ENCODE results near the gene SPTBN4.

DNA sequence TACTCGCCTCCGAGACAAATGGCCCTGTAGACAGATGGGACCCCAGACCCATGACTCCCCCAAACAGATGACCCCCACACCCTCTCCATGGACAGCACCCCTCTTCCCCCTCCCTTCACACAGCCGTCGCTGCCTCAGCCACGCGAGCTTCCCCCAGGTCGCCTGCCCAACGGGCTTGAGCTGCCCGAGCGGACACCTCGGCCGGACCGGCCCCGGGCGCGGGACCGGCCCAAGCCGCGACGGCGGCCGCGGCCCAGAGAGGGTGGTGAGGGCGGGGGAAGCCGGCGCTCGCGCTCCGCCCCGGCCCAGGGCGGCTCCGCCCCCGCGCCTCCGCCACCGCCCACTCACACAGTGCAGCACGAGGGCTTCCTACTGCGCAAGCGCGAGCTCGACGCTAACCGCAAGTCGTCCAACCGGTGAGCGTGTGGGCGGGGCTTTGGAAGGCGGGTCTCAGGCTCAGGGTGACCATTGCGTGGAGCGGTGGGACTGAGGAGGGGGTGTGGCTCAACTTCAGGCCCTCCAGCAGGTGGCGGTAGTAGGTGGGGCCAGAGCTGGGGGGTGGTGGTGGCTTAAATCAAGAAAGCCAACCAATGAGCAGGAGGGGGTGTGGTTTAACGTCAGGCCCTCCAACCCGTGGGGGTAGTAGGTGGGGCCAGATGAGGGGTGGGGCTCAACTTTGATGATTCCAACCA lies 103.7 kb downstream of the SPTBN4 start:
- no peak for TF ChIP-seq POLR2AphosphoS5 (IDR thresholded peaks at IDR 0.05; ENCODE audit: low read depth)
- TF ChIP-seq, protein P1, sequence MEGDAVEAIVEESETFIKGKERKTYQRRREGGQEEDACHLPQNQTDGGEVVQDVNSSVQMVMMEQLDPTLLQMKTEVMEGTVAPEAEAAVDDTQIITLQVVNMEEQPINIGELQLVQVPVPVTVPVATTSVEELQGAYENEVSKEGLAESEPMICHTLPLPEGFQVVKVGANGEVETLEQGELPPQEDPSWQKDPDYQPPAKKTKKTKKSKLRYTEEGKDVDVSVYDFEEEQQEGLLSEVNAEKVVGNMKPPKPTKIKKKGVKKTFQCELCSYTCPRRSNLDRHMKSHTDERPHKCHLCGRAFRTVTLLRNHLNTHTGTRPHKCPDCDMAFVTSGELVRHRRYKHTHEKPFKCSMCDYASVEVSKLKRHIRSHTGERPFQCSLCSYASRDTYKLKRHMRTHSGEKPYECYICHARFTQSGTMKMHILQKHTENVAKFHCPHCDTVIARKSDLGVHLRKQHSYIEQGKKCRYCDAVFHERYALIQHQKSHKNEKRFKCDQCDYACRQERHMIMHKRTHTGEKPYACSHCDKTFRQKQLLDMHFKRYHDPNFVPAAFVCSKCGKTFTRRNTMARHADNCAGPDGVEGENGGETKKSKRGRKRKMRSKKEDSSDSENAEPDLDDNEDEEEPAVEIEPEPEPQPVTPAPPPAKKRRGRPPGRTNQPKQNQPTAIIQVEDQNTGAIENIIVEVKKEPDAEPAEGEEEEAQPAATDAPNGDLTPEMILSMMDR (IDR thresholded peaks at IDR 0.05; ENCODE audit: insufficient read depth, low read length): no peak
- TF ChIP-seq, protein P2, sequence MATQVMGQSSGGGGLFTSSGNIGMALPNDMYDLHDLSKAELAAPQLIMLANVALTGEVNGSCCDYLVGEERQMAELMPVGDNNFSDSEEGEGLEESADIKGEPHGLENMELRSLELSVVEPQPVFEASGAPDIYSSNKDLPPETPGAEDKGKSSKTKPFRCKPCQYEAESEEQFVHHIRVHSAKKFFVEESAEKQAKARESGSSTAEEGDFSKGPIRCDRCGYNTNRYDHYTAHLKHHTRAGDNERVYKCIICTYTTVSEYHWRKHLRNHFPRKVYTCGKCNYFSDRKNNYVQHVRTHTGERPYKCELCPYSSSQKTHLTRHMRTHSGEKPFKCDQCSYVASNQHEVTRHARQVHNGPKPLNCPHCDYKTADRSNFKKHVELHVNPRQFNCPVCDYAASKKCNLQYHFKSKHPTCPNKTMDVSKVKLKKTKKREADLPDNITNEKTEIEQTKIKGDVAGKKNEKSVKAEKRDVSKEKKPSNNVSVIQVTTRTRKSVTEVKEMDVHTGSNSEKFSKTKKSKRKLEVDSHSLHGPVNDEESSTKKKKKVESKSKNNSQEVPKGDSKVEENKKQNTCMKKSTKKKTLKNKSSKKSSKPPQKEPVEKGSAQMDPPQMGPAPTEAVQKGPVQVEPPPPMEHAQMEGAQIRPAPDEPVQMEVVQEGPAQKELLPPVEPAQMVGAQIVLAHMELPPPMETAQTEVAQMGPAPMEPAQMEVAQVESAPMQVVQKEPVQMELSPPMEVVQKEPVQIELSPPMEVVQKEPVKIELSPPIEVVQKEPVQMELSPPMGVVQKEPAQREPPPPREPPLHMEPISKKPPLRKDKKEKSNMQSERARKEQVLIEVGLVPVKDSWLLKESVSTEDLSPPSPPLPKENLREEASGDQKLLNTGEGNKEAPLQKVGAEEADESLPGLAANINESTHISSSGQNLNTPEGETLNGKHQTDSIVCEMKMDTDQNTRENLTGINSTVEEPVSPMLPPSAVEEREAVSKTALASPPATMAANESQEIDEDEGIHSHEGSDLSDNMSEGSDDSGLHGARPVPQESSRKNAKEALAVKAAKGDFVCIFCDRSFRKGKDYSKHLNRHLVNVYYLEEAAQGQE (IDR thresholded peaks at IDR 0.05; ENCODE audit: insufficient replicate concordance, low read depth): no peak
